Measurements from ENCODE around the gene HES5. TPM values are rescaled to one million over a fixed set of nuclear protein-coding genes. Genes with fewer than 3 reads are reported as not detected.

Gene HES5
- total and polyA plus RNA-seq, 2 of the 13 experiments (the other 11 are each of a cell fraction or from before 2014, with no cell fraction given): not detected

GRCh38 chr1:2556277-2556677 is 26.2 kb upstream of the HES5 start, which contains the start of gene TNFRSF14 (continued):
- TF ChIP-seq ZNF619 (CRISPR knock-in tag; IDR thresholded peaks at IDR 0.05): no peak
- TF ChIP-seq BHLHE40 (IDR thresholded peaks at IDR 0.05; ENCODE audit: low read length): no peak
- TF ChIP-seq LBX2 (CRISPR knock-in tag; IDR thresholded peaks at IDR 0.05; ENCODE audit: borderline replicate concordance): no peak
- TF ChIP-seq IKZF4 (CRISPR knock-in tag; IDR thresholded peaks at IDR 0.05; ENCODE audit: borderline replicate concordance, low read depth, not compliant biosample characterization): no peak
- TF ChIP-seq BRD4 (CRISPR knock-in tag; IDR thresholded peaks at IDR 0.05): no peak
- TF ChIP-seq ELF4 (CRISPR knock-in tag; IDR thresholded peaks at IDR 0.05; ENCODE audit: borderline replicate concordance): no peak
- TF ChIP-seq SP4 (CRISPR knock-in tag; IDR thresholded peaks at IDR 0.05): 0 out of 2 replicates have a peak, but pooled peaks have one; percentile 43
- no peak for TF ChIP-seq AKAP8 (CRISPR knock-in tag; IDR thresholded peaks at IDR 0.05)
- peak; percentile 27; the same call in 1 of the 2 replicates for TF ChIP-seq ZSCAN31 (CRISPR knock-in tag; IDR thresholded peaks at IDR 0.05; ENCODE audit: low read depth)
- TF ChIP-seq ATF2 (CRISPR knock-in tag; IDR thresholded peaks at IDR 0.05): no peak
- no peak for TF ChIP-seq ZNF12 (CRISPR knock-in tag; IDR thresholded peaks at IDR 0.05)
- TF ChIP-seq ZFP37 (CRISPR knock-in tag; IDR thresholded peaks at IDR 0.05; ENCODE audit: borderline replicate concordance): no peak
- peak; percentile 27; the same call in 1 of the 2 replicates for TF ChIP-seq TAF1 (CRISPR knock-in tag; IDR thresholded peaks at IDR 0.05)
- no peak for TF ChIP-seq MIXL1 (CRISPR knock-in tag; IDR thresholded peaks at IDR 0.05)
- TF ChIP-seq ZNF121 (CRISPR knock-in tag; IDR thresholded peaks at IDR 0.05): no peak
- TF ChIP-seq ZNF329 (CRISPR knock-in tag; IDR thresholded peaks at IDR 0.05; ENCODE audit: low read depth): no peak
- TF ChIP-seq PRDM15 (CRISPR knock-in tag; IDR thresholded peaks at IDR 0.05): 0 out of 2 replicates have a peak, but pooled peaks have one; percentile 24
- no peak for TF ChIP-seq CEBPB (IDR thresholded peaks at IDR 0.05; ENCODE audit: borderline replicate concordance, low read depth, low read length)
- 0 out of 2 replicates have a peak, but pooled peaks have one; percentile 18 for TF ChIP-seq ARID2 (CRISPR knock-in tag; IDR thresholded peaks at IDR 0.05; ENCODE audit: borderline replicate concordance)
- TF ChIP-seq ZMYM4 (CRISPR knock-in tag; IDR thresholded peaks at IDR 0.05): no peak
- TF ChIP-seq ZNF572 (CRISPR knock-in tag; IDR thresholded peaks at IDR 0.05): no peak
- TF ChIP-seq UBTF (CRISPR knock-in tag; IDR thresholded peaks at IDR 0.05): peak; percentile 22; the same call in 1 of the 2 replicates

All from HepG2 (cell line).